ENCODE measurements around the gene GBP1. TPM values are rescaled to one million over a fixed set of nuclear protein-coding genes. Genes with fewer than 3 reads are reported as not detected.

The GBP1 gene
- total and polyA plus RNA-seq, 2 donors (not counting 3 experiments of a cell fraction or from before 2014, with no cell fraction given) = 11.6 to 28.0 TPM

GRCh38 chr1:89112871-89113613 lies 48.0 kb upstream of the GBP1 start:
- TF ChIP-seq JUN (IDR thresholded peaks at IDR 0.05; ENCODE audit: borderline replicate concordance, insufficient read depth, insufficient read length, low read depth) = no peak
- TF ChIP-seq GATA2 (IDR thresholded peaks at IDR 0.05; ENCODE audit: insufficient read depth, insufficient read length, low read depth, low read length) = no peak
- no peak for TF ChIP-seq MAX (IDR thresholded peaks at IDR 0.05; ENCODE audit: insufficient read depth, insufficient read length)
- TF ChIP-seq MYC (IDR thresholded peaks at IDR 0.05; ENCODE audit: low read depth, low read length) = no peak
- TF ChIP-seq FOS (IDR thresholded peaks at IDR 0.05; ENCODE audit: borderline replicate concordance, insufficient read depth, low read length) = no peak
- no peak for TF ChIP-seq POLR2A (IDR thresholded peaks at IDR 0.05; ENCODE audit: low read depth, low read length)
- no peak for TF ChIP-seq CTCF (IDR thresholded peaks at IDR 0.05; ENCODE audit: extremely low read depth in 1 of 2, insufficient read depth in 1 of 2, low read depth in 1 of 2, low read length in 2 of 2)
- BruUV-seq (replicated peaks) = no TSS peak

More at GRCh38 chr1:89112871-89113613, 48.0 kb upstream of the GBP1 start:
- H3K36me3 ChIP-seq (ENCODE audit: control insufficient read depth in 2 of 2, extremely low read depth in 1 of 2, insufficient read depth in 2 of 2, low read length in 2 of 2) = peaks cover 0 to 4% of the 10 kb centered on the region in 2 experiments
- ChIA-PET CTCF (interaction anchor here (1.0 to 1.4 kb wide), 2 partner anchors 27 to 129 kb away, joined by 3 to 4 read pairs; no protein-coding TSS in a partner anchor), POLR2A (no interaction called here)
- H2AFZ ChIP-seq (ENCODE audit: low read depth, low read length) = no peak overlapping the region
- no peak overlapping the region for H3K4me3 ChIP-seq (replicated peaks in 1 of 3; ENCODE audit: insufficient read depth in 1 of 3, low read depth in 1 of 3, low read length in 3 of 3)
- H3K79me2 ChIP-seq (ENCODE audit: control insufficient read depth, insufficient read depth, low read length) = no peaks in the 10 kb centered on the region
- no peaks in the 10 kb centered on the region for H3K27me3 ChIP-seq (ENCODE audit: control insufficient read depth in 2 of 2, insufficient read depth in 2 of 2, low read length in 2 of 2)
- H3K9me1 ChIP-seq (replicated peaks; ENCODE audit: control insufficient read depth, extremely low read depth, insufficient read depth, low read length) = no peaks in the 10 kb centered on the region
- no peaks in the 10 kb centered on the region for H3K4me1 ChIP-seq (ENCODE audit: control insufficient read depth, extremely low read depth, insufficient read depth, low read length)
- no peak overlapping the region for H3K9ac ChIP-seq (replicated peaks; ENCODE audit: extremely low read depth, insufficient read depth, low read length)
- no peaks in the 10 kb centered on the region for H4K20me1 ChIP-seq (replicated peaks; ENCODE audit: control insufficient read depth, extremely low read depth, insufficient read depth, low read length)
- H3K27ac ChIP-seq (ENCODE audit: insufficient read depth, low read depth, low read length) = no peak overlapping the region
- DNase-seq (ENCODE audit: low read depth, low spot score) = no peak
- intact Hi-C loops (cut with micrococcal nuclease) (no loop called here), dilution Hi-C loops (cut with MboI; ENCODE audit: extremely low pct_ligation_motif_present, low sequenced_read_pairs) (no loop called here)
- FAIRE-seq = no peak
- no peaks in the 10 kb centered on the region for H3K9me3 ChIP-seq (replicated peaks; ENCODE audit: control insufficient read depth, insufficient read depth, low read length)
- no peak overlapping the region for H3K4me2 ChIP-seq (ENCODE audit: insufficient read depth, low read length)

All from endothelial cell of umbilical vein (primary cell).